Measurements from ENCODE around the gene LPAR4. TPM values are rescaled to one million over a fixed set of nuclear protein-coding genes. Genes with fewer than 3 reads are reported as not detected.

LPAR4 gene
- total RNA-seq, 4 donors from 2014 or later: 0.50 to 2.2 (median 1.5) TPM

DNA sequence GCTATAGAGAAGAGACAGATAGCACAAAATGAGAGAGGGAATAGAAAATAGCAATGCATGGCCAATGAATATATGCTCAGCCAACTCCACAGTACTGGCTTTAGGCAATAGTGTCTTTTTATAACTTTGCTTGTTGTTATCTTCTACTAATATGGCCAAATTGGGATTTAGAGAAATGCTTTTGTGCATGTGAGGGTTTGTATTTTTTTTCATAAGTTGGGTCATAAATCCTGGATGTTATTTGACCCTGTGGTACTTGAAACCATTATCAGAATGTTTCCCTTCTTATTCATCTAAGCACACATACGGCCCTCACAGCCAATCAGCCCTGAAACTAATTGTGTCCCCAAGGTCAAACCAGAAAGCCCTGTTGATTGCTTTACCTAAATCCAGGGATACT, 35.2 kb upstream of the LPAR4 start:
- no peaks in the 10 kb centered on the region for H3K36me3 ChIP-seq
- TF ChIP-seq POLR2A (IDR thresholded peaks at IDR 0.05; ENCODE audit: low read depth) (no peak), POLR2AphosphoS5 (IDR thresholded peaks at IDR 0.05) (no peak), EP300 (IDR thresholded peaks at IDR 0.05) (no peak), CTCF (IDR thresholded peaks at IDR 0.05) (no peak)
- intact Hi-C loops (cut with DNase I): no loop called here
- no peaks in the 10 kb centered on the region for H3K27me3 ChIP-seq
- H3K4me3 ChIP-seq: no peak overlapping the region
- H3K27ac ChIP-seq (replicated peaks in 1 of 4): no peak overlapping the region
- WGBS: 71% methylated on average over 1 of the region's 1 CpG
- no peaks in the 10 kb centered on the region for H3K4me1 ChIP-seq
- no peak for DNase-seq (ENCODE audit: extremely low spot score)
- H3K9me3 ChIP-seq: no peaks in the 10 kb centered on the region

DNA sequence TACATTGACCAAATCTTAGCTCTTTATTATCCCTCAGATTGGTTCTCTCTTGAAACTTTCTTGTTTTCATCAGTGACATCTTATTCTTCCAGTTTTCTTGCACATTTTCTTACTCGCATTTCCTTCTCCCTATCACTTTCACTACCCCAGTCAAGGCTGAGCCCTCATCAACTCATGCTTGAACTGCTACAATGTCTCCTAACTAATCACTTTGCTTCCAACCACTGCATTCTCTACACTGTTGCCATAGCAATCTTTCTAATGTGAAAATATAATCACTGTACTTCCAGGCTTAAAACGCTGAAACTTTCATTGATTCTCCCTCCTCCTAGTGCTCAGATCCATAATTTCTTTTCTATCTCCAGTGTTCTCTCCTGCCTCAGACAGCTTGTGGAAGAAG, 22.2 kb upstream of the LPAR4 start:
- Histone ChIP-seq H3K27me3 (no peaks in the 10 kb centered on the region), H3K4me3 (no peak overlapping the region), H3K4me1 (no peaks in the 10 kb centered on the region), H3K9me3 (no peaks in the 10 kb centered on the region), H3K36me3 (no peaks in the 10 kb centered on the region), H3K27ac (replicated peaks in 1 of 4) (no peak overlapping the region)
- intact Hi-C loops (cut with DNase I): no loop called here
- no peak for TF ChIP-seq EP300 (IDR thresholded peaks at IDR 0.05)
- no peak for TF ChIP-seq POLR2AphosphoS5 (IDR thresholded peaks at IDR 0.05)
- TF ChIP-seq POLR2A (IDR thresholded peaks at IDR 0.05; ENCODE audit: low read depth): no peak
- DNase-seq (ENCODE audit: extremely low spot score): no peak
- WGBS: 54% methylated on average over 2 of the region's 2 CpGs

GRCh38 chrX:78746496-78746895, 1.0 kb upstream of the LPAR4 start:
- TF ChIP-seq POLR2AphosphoS5 (IDR thresholded peaks at IDR 0.05): no peak
- TF ChIP-seq CTCF (IDR thresholded peaks at IDR 0.05): no peak
- TF ChIP-seq POLR2A (IDR thresholded peaks at IDR 0.05; ENCODE audit: low read depth): no peak
- no peak for TF ChIP-seq EP300 (IDR thresholded peaks at IDR 0.05)
- no peak for DNase-seq (ENCODE audit: extremely low spot score)
- Histone ChIP-seq H3K4me1 (peaks cover 0 to 6% (median 0%) of the 10 kb centered on the region in 4 donors), H3K36me3 (no peaks in the 10 kb centered on the region), H3K9me3 (no peaks in the 10 kb centered on the region), H3K27me3 (no peaks in the 10 kb centered on the region), H3K27ac (replicated peaks in 1 of 4) (no peak overlapping the region), H3K4me3 (no peak overlapping the region)
- intact Hi-C loops (cut with DNase I): no loop called here

GRCh38 chrX:78747971-78748370, 451 bp downstream of the LPAR4 start:
- no peak for TF ChIP-seq POLR2AphosphoS5 (IDR thresholded peaks at IDR 0.05)
- TF ChIP-seq EP300 (IDR thresholded peaks at IDR 0.05): no peak
- TF ChIP-seq CTCF (IDR thresholded peaks at IDR 0.05): no peak
- no peak for TF ChIP-seq POLR2A (IDR thresholded peaks at IDR 0.05; ENCODE audit: low read depth)
- intact Hi-C loops (cut with DNase I): no loop called here
- peak overlapping the region; percentile 38 to 49 (median 46) for H3K4me3 ChIP-seq
- peaks cover 0 to 9% (median 3%) of the 10 kb centered on the region in 4 donors for H3K4me1 ChIP-seq
- no peaks in the 10 kb centered on the region for H3K36me3 ChIP-seq
- no peaks in the 10 kb centered on the region for H3K27me3 ChIP-seq
- DNase-seq (ENCODE audit: extremely low spot score): no peak
- H3K9me3 ChIP-seq: no peaks in the 10 kb centered on the region
- H3K27ac ChIP-seq (replicated peaks in 1 of 4): peak overlapping the region in 2 of 4 donors; percentile 21 to 24
- WGBS: 21% methylated on average over 5 of the region's 5 CpGs

GRCh38 chrX:78748846-78749245, 1.3 kb downstream of the LPAR4 start:
- H3K9me3 ChIP-seq: no peaks in the 10 kb centered on the region
- TF ChIP-seq CTCF (IDR thresholded peaks at IDR 0.05) (no peak), POLR2AphosphoS5 (IDR thresholded peaks at IDR 0.05) (no peak), EP300 (IDR thresholded peaks at IDR 0.05) (no peak), POLR2A (IDR thresholded peaks at IDR 0.05; ENCODE audit: low read depth) (no peak)
- no peak overlapping the region for H3K27ac ChIP-seq (replicated peaks in 1 of 4)
- 55% methylated on average over 2 of the region's 2 CpGs for WGBS
- H3K4me3 ChIP-seq: no peak overlapping the region
- H3K36me3 ChIP-seq: no peaks in the 10 kb centered on the region
- H3K27me3 ChIP-seq: no peaks in the 10 kb centered on the region
- no peak for DNase-seq (ENCODE audit: extremely low spot score)
- H3K4me1 ChIP-seq: peaks cover 0 to 10% (median 7%) of the 10 kb centered on the region in 4 donors
- intact Hi-C loops (cut with DNase I): no loop called here

All from esophagus muscularis mucosa (tissue), 4 donors.